CD4-positive, alpha-beta T cell treated with Interleukin-17A for 4 hours (primary cell): ENCODE measurements around the gene CLDN34.

Experiments
- DNase-seq: peaks from one replicate; pipeline ENCODE4 v3.0.0-alpha.2; 2020; ENCODE audit warnings: mixed read lengths

Gene CLDN34

DNA sequence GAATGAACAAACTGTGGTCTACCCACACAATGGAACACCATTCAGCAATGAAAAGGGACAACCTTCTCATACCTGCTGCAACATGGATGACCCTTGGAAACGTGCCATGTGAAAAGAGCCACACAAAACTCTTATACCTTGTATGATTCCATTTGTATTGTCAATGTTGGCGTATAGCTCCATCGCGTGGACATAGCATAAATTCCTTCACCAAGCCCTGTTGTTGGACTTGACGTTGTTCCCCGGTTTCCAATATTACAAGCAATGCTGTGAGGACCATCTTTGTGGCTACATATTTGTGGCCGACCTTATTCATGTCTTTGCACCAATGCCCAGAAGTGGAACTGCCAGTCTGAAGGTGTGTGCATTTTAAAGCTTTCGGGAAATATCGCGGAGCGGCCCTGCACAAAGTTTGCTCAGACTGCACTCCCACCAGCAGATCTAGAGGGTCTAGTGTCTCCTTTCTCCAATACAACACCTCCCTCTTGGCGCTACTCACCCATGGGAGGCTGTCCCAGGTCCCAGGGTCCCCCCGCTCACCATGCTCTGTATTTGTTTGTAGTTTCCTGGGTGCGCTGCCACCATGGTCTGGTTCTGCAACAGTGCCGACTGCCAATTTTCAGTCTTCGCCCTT is at the start of gene CLDN34:
Gene CLDN34 (plus strand): TSS at position 584 of the 634 bp plus-strand sequence. CDS start 0 bp downstream, at position 584.
- DNase-seq: no peak

- no peak for DNase-seq
Observed at GRCh38 chrX:9917861-9918260, 49.3 kb upstream of the CLDN34 start.

- DNase-seq: no peak
Observed at GRCh38 chrX:9919632-9920172, 47.5 kb upstream of the CLDN34 start.

- no peak for DNase-seq
Observed at GRCh38 chrX:9921407-9921806, 45.8 kb upstream of the CLDN34 start.

DNA sequence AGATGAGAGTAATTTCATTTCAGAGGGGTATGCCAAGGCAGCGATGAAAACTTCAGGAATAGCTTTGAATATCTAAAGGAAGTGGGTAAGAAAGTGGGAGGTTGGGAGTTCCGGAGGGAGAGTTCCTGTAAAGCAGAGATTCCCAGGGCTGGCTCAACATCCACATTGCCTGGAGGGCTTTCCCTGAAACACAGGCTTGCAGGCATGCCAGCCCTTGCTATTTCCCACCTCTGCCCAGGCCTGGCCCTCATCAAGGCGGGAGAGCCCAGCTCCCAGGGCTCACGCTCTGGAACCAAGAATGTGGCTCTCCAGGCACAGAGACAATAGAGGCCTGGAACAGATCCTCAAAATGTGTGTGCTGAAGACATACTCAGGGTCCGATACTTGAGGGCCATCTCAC is 43.8 kb upstream of the CLDN34 start:
- DNase-seq: no peak

GRCh38 chrX:9926002-9926401 is 41.2 kb upstream of the CLDN34 start:
- DNase-seq: no peak

DNA sequence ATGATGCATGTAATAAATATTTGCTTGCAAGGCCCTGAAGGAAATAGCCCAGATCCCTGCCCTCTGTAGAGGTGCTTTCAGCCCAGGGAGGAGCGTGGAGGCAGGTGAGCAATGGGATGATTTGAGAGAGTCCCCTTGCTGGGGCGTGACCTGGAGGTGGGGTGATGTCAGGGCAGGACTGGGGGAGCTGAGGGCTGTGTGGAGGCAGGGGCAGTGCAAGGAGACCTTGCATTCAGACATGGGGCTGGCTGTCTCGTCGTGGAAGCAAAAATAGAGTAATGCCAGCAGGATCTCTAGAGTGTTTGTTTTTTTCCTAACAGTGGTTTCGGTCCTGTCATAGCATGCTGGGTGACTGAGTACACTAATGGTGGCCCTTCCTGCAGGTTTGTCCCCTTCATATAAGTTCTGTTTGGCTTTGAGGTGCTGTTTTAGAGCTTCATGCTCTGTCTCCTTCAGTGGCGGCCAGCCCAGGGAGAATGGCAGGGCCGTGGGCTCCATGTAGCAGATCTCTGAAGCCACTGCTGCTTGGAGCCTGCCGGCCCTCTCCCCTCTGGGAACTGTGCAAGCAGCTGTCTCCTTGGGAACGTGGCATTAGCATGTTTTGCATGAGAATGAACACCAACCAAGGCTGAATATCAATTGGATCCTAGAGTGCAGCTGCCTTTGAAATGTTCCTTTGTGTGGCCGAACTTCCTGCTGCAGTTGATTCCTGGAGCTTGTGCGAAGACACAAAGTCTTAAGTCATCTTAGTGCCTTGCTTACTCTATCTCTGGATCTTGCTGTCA is 39.3 kb upstream of the CLDN34 start:
- DNase-seq: no peak

- no peak for DNase-seq
Observed at GRCh38 chrX:9935436-9935835, 31.7 kb upstream of the CLDN34 start.

GRCh38 chrX:9937761-9938160 is 29.4 kb upstream of the CLDN34 start:
- no peak for DNase-seq

- no peak for DNase-seq
Observed at GRCh38 chrX:9938516-9938915, 28.6 kb upstream of the CLDN34 start.

DNA sequence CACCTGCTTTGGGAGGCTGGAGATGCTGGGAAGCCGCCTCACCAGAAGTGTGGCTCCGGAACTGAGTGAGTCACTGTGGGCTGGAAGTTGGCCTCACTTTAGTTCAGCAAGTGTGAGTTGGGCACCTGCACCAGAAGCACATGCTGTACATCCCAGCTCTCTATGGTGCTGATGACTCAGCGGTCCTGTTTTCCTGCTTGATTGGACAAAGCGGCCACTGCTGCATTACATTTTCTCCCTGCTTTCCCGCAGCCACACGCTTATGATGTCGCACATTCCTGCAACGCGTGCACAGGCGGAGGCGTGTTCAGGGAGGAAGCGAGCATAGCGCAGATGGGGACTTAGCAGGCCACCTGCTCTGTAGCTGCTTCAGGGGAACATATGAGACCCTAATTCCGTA is 26.7 kb upstream of the CLDN34 start:
- no peak for DNase-seq

DNA sequence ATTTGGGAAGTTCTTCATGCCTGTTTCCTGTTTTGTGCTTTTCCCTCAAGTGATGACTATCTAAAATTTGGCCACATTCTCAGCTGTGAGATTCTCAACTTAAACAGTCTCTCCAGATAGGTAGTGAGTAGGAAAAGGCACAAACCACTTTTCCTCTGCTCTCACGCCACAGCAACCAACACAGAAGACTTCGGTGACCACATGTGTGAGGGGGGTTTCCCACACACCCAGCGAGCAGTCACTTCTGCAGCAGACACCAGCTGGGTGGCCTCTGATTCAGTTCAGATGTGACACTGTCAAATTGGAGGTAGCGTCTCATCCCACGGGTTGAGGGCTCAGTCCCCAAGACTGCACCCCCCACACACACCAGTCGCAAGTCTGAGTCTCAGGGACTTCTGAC is 25.1 kb upstream of the CLDN34 start:
- no peak for DNase-seq

GRCh38 chrX:9943420-9943819 is 23.7 kb upstream of the CLDN34 start:
- no peak for DNase-seq

GRCh38 chrX:9947131-9947794 is 19.9 kb upstream of the CLDN34 start:
- DNase-seq: no peak

GRCh38 chrX:9948406-9948805 is 18.8 kb upstream of the CLDN34 start:
- no peak for DNase-seq

DNA sequence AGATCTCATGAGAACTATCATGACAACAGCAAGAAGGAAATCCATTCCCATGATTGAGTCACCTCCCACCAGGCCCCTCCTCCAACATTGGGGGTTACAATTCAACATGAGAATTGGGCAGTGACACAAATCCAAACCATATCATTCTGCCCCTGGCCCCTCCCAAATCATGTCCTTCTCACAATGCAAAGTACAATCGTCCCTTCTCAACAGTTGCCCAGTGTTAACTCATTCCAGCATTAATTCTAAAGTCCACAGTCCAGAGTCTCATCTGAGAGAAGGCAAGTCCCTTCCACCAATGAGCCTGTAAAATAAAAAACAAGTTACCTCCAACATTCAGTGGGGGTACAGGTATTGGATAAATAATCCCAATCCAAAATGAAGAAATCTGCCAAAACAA is 14.9 kb upstream of the CLDN34 start:
- no peak for DNase-seq

DNA sequence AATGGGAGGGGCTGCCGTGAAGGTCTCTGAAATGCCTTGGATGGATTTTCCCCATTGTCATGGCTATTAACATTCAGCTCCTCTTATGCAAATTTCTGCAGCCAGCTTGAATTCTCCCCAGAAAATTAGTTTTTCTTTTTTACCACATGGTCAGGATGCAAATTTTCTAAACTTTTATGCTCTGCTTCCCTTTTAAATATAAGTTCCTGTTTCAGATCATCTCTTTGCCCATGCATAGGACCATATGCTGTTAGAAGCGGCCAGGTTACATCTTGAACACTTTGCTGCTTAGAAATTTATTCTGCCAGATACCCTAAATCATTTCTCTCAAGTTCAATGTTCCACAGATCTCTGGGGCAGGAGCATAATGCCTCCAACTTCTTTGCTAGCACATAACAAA is 13.8 kb upstream of the CLDN34 start:
- DNase-seq: no peak

- no peak for DNase-seq
Observed at GRCh38 chrX:9955506-9955905, 11.7 kb upstream of the CLDN34 start.

DNA sequence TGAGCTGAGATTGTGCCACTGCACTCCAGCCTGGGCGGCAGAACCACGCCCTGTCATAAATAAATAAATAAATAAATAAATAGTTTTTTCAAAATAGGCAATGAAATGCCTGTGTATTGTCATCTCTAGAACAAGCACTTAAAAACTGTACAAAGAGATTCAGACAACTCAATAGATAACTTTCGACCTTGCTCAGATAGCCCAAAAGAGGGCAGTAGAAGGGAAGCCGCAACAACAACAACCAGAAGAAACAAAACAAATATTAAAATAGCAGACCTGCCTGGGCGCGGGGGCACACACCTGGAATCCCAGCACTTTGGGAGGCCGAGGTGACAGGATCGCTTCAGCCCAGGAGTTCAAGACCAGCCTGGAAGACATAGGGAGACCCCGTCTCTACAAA is 9.4 kb upstream of the CLDN34 start:
- DNase-seq: no peak

GRCh38 chrX:9958183-9958582 is 9.0 kb upstream of the CLDN34 start:
- DNase-seq: no peak

GRCh38 chrX:9961750-9962149 is 5.4 kb upstream of the CLDN34 start:
- DNase-seq: no peak

DNA sequence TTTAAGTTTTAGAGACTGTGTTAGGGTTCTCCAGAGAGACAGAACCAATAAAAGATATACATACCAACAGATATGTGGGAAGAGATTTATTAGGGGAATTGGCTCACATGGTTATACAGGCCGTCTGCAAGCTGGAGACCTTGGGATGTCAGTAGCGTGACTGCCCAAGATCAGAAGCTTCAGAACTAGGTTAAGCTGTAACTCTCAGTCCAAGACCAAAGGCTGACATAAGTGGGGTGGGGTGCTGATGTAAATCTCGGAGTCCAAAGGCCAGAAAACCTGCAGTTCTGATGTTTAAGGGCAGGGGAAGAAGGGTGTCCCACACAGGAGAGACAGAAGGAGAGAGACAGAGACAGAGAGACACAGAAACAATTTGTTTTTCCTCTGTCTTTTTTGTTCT is 10.5 kb downstream of the CLDN34 start:
- DNase-seq: no peak

- no peak for DNase-seq
Observed at GRCh38 chrX:9980401-9980800, 13.2 kb downstream of the CLDN34 start.

- no peak for DNase-seq
Observed at GRCh38 chrX:9980927-9981326, 13.8 kb downstream of the CLDN34 start.
